A673 (cell line): Measurements from ENCODE around the gene CCDC7.
A peak's percentile ranks its signal among the peaks of the same experiment; 100 is the strongest.

Source experiments
- EZH2 ChIP-seq: fragments of 200-600 bp; sonication (generic); IDR thresholded peaks from 2 replicates; pipeline ENCODE4 v1.6.1; 2017; ENCODE audit warnings: borderline replicate concordance, low read depth, mild to moderate bottlenecking, mixed read lengths, antibody characterized with exemption, low read length; ENCODE audit not compliant: poor library complexity, severe bottlenecking
- TF ChIP-seq, protein P1 (sequence below): fragments of 300-800, 200-600 bp; sonication (generic); conservative IDR thresholded peaks from 2 replicates; pipeline ENCODE4 v1.5.1; 2017; ENCODE audit warnings: low read depth, mild to moderate bottlenecking, antibody characterized with exemption, low read length, moderate library complexity, mixed read lengths

DNA sequence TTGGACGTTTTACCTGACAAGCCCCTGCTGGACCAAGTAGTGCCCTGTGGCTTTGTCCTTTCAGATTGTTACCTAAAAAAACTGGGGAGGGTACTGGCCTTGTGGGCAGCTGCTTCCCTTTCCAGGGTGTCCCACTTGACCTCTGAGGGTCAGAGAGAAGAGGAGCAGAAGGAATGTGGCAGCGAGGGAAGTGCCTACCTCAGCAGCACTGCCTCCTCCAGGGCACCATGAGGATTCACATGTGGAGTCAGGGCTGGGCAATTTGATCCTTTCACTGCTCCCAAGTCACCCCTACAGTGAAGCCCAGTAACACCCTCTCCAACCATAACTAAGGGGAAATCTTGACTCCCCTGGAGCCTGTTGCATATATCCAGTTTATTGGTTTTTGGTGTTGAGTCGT is 447.5 kb downstream of the CCDC7 start:
- TF ChIP-seq, protein P1, sequence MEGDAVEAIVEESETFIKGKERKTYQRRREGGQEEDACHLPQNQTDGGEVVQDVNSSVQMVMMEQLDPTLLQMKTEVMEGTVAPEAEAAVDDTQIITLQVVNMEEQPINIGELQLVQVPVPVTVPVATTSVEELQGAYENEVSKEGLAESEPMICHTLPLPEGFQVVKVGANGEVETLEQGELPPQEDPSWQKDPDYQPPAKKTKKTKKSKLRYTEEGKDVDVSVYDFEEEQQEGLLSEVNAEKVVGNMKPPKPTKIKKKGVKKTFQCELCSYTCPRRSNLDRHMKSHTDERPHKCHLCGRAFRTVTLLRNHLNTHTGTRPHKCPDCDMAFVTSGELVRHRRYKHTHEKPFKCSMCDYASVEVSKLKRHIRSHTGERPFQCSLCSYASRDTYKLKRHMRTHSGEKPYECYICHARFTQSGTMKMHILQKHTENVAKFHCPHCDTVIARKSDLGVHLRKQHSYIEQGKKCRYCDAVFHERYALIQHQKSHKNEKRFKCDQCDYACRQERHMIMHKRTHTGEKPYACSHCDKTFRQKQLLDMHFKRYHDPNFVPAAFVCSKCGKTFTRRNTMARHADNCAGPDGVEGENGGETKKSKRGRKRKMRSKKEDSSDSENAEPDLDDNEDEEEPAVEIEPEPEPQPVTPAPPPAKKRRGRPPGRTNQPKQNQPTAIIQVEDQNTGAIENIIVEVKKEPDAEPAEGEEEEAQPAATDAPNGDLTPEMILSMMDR = 0 out of 2 replicates have a peak, but pooled peaks have one; percentile 20
- no peak for TF ChIP-seq EZH2
